HG02623 (cell line): ENCODE results near the gene SMURF1.

Experiments
- ATAC-seq: cut with Tn5 transposase; IDR thresholded peaks from one replicate; pipeline ENCODE4 v1.9.1; 2021; ENCODE audit warnings: moderate library complexity; ENCODE audit not compliant: unreplicated experiment

SMURF1 gene

GRCh38 chr7:99008921-99009530 lies 134.9 kb downstream of the SMURF1 start:
- no peak for ATAC-seq

- no peak for ATAC-seq
Measured at GRCh38 chr7:99008181-99008631, 135.7 kb downstream of the SMURF1 start.

GRCh38 chr7:99006739-99007424 lies 137.0 kb downstream of the SMURF1 start:
- no peak for ATAC-seq

GRCh38 chr7:99005776-99006175 lies 138.1 kb downstream of the SMURF1 start:
- ATAC-seq = no peak

GRCh38 chr7:99004781-99005500 lies 139.0 kb downstream of the SMURF1 start:
- ATAC-seq = no peak

- no peak for ATAC-seq
Measured at GRCh38 chr7:99004216-99004615, 139.7 kb downstream of the SMURF1 start.

GRCh38 chr7:99003419-99003818 lies 140.5 kb downstream of the SMURF1 start:
- no peak for ATAC-seq

- no peak for ATAC-seq
Measured at GRCh38 chr7:99002827-99003212, 141.1 kb downstream of the SMURF1 start.

- ATAC-seq = no peak
Measured at GRCh38 chr7:99002148-99002826, 141.6 kb downstream of the SMURF1 start.

GRCh38 chr7:99001482-99002147 lies 142.3 kb downstream of the SMURF1 start:
- ATAC-seq = no peak

- ATAC-seq = no peak
Measured at GRCh38 chr7:99000904-99001465, 142.9 kb downstream of the SMURF1 start.

GRCh38 chr7:99000196-99000903 lies 143.6 kb downstream of the SMURF1 start:
- no peak for ATAC-seq

GRCh38 chr7:98998821-98999725 lies 144.8 kb downstream of the SMURF1 start:
- ATAC-seq = no peak

- ATAC-seq = no peak
Measured at GRCh38 chr7:98997846-98998245, 146.1 kb downstream of the SMURF1 start.

GRCh38 chr7:98996150-98996552 lies 147.8 kb downstream of the SMURF1 start:
- no peak for ATAC-seq

- ATAC-seq = no peak
Measured at GRCh38 chr7:98995523-98996149, 148.3 kb downstream of the SMURF1 start.

- ATAC-seq = no peak
Measured at GRCh38 chr7:98995111-98995510, 148.8 kb downstream of the SMURF1 start.
